Esophagus muscularis mucosa (tissue), 4 donors: ENCODE data around the gene DHRS13. TPM values are rescaled to one million over a fixed set of nuclear protein-coding genes. Genes with fewer than 3 reads are reported as not detected.

Experiments used
- DNase-seq: peaks from one replicate; pipeline ENCODE4 v3.0.0-alpha.2; 2017; ENCODE audit errors: extremely low spot score
- H3K27ac ChIP-seq, 4 donors: fragments of 200-600 bp; sonication (generic); replicated peaks in 1 of 4; 1 replicate in 3 of 4; 2 replicates in 1 of 4; pipeline ENCODE4 v1.5.1; 2016 to 2019; ENCODE audit warnings: mild to moderate bottlenecking in 1 of 4
- H3K27me3 ChIP-seq, 4 donors: fragments of 200-600 bp; sonication (generic); one replicate each; pipeline versions ENCODE4 v1.5.1 to v1.6.0; 2016 to 2019
- H3K36me3 ChIP-seq, 4 donors: fragments of 200-600 bp; sonication (generic); one replicate each; pipeline ENCODE4 v1.5.1; 2016 to 2019
- H3K4me1 ChIP-seq, 4 donors: fragments of 200-600 bp; sonication (generic); one replicate each; pipeline ENCODE4 v1.5.1; 2016 to 2019
- H3K4me3 ChIP-seq, 4 donors: fragments of 200-600 bp; sonication (generic); 1 replicate in 2 of 4; 2 replicates in 2 of 4; pipeline ENCODE4 v1.5.1; 2016 to 2019; ENCODE audit warnings: mild to moderate bottlenecking in 4 of 4, moderate library complexity in 1 of 4
- H3K9me3 ChIP-seq, 4 donors: fragments of 200-600 bp; sonication (generic); 1 replicate in 3 of 4; 2 replicates in 1 of 4; pipeline ENCODE4 v1.5.1; 2016 to 2019
- EP300 ChIP-seq: sonication (generic); formaldehyde crosslinking; IDR thresholded peaks from one replicate; pipeline ENCODE4 v1.6.1; 2017; ENCODE audit warnings: antibody characterized with exemption
- POLR2A ChIP-seq: fragments of 450-650 bp; IDR thresholded peaks from one replicate; pipeline ENCODE4 v1.6.1; 2017; ENCODE audit warnings: antibody characterized with exemption, moderate library complexity, mild to moderate bottlenecking, low read depth
- POLR2AphosphoS5 ChIP-seq, 2 donors: sonication (generic); formaldehyde crosslinking; IDR thresholded peaks; one replicate each; pipeline ENCODE4 v1.6.1; 2017; ENCODE audit warnings: antibody characterized with exemption in 2 of 2
- WGBS: methylation state at CpG from one replicate; pipeline ENCODE4 v1.1.5; 2018; 5-methylcytosine and 5-hydroxymethylcytosine counted together
- intact Hi-C: fragments of 100-400 bp; cut with DNase I; formaldehyde crosslinking; loops from one replicate; pipeline ENCODE4 v1.15.1; 2023
- total RNA-seq, 4 donors: library from RNA; depleted of rRNA; stranded (reverse); fragments of >200 nt; gene quantifications; one replicate each; pipeline versions ENCODE4 v1.1.0 to v1.2.1, GENCODE V29; 2016
- TF ChIP-seq, protein P1 (sequence below), 3 experiments: fragments of 200-600 bp in 2 of 3; fragments of 450-650 bp in 1 of 3; sonication (generic) in 2 of 3; IDR thresholded peaks; one replicate each; pipeline ENCODE4 v1.5.1; 2017 to 2019; ENCODE audit warnings: antibody characterized with exemption in 3 of 3, mild to moderate bottlenecking in 2 of 3, moderate library complexity in 1 of 3

Gene DHRS13
- total RNA-seq, 4 donors from 2014 or later, result 3.7 to 14.2 (median 5.9) TPM

DNA sequence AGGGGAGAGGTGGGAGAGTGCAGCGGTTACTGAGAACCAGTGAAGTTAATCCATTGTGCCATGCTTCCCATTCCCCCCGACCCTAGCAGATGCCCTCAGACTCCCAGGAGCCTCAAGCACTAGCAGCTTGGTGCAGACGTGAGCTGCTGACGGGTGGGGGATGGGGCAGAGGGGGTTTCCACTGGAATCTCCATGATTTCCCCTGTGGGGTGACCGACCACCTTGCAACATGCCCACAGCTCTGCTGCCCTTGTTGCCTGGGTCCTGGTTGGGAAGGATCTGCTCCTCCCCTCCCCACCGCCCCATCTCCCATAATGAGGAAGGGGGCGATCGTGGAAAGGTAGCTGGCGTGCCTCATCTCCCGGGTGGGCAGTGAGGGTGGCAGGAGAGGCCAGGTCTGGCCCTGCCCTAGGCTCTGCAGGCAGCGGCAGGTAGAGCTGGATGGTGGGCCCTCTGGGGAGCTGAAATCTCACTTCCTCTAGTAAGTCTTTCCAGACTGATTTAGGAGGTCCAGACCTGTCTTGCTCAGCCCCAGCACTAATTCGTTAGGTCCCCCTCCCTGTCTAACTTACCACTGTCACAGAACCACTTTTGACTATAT is 14.9 kb downstream of the DHRS13 start:
- Histone ChIP-seq H3K36me3 (peaks cover 12 to 73% (median 50%) of the 10 kb centered on the region in 4 donors), H3K27ac (no peak overlapping the region), H3K9me3 (no peaks in the 10 kb centered on the region), H3K27me3 (no peaks in the 10 kb centered on the region), H3K4me1 (peaks cover 17 to 36% (median 33%) of the 10 kb centered on the region in 4 donors), H3K4me3 (no peak overlapping the region)
- DNase-seq, result no peak
- TF ChIP-seq, protein P1, sequence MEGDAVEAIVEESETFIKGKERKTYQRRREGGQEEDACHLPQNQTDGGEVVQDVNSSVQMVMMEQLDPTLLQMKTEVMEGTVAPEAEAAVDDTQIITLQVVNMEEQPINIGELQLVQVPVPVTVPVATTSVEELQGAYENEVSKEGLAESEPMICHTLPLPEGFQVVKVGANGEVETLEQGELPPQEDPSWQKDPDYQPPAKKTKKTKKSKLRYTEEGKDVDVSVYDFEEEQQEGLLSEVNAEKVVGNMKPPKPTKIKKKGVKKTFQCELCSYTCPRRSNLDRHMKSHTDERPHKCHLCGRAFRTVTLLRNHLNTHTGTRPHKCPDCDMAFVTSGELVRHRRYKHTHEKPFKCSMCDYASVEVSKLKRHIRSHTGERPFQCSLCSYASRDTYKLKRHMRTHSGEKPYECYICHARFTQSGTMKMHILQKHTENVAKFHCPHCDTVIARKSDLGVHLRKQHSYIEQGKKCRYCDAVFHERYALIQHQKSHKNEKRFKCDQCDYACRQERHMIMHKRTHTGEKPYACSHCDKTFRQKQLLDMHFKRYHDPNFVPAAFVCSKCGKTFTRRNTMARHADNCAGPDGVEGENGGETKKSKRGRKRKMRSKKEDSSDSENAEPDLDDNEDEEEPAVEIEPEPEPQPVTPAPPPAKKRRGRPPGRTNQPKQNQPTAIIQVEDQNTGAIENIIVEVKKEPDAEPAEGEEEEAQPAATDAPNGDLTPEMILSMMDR (IDR thresholded peaks at IDR 0.05), result no peak
- intact Hi-C loops, result no loop called here
- 84% methylated on average over 10 of the region's 12 CpGs for WGBS

DNA sequence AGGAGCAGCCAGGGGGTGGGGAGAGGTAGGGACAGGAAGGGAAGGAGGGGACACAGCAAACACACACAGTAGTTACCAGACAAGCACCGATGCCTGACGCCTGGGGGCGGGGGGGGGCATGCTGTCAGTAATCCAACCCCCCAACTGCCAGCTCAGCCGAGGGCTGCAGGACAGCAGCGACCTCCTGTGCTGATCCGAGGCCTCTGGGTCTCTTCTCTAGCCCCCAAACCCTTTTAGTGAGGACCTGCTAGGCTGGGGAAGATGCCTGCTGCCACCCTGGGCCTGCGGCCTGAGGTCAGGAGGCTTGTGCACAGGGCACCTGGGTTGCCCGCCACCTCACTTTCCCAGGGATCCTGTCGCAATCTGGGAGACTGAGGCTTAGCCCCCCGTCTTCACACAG is 16.9 kb downstream of the DHRS13 start:
- intact Hi-C loops, result no loop called here
- peaks cover 4 to 19% (median 15%) of the 10 kb centered on the region in 4 donors for H3K4me1 ChIP-seq
- H3K27ac ChIP-seq, result no peak overlapping the region
- peaks cover 28 to 86% (median 68%) of the 10 kb centered on the region in 4 donors for H3K36me3 ChIP-seq
- TF ChIP-seq, protein P1 (IDR thresholded peaks at IDR 0.05), result no peak
- TF ChIP-seq POLR2AphosphoS5 (IDR thresholded peaks at IDR 0.05) (no peak), EP300 (no peak), POLR2A (no peak)
- H3K4me3 ChIP-seq, result no peak overlapping the region
- 91% methylated on average over 4 of the region's 10 CpGs for WGBS
- no peak for DNase-seq
- H3K9me3 ChIP-seq, result no peaks in the 10 kb centered on the region
- no peaks in the 10 kb centered on the region for H3K27me3 ChIP-seq

DNA sequence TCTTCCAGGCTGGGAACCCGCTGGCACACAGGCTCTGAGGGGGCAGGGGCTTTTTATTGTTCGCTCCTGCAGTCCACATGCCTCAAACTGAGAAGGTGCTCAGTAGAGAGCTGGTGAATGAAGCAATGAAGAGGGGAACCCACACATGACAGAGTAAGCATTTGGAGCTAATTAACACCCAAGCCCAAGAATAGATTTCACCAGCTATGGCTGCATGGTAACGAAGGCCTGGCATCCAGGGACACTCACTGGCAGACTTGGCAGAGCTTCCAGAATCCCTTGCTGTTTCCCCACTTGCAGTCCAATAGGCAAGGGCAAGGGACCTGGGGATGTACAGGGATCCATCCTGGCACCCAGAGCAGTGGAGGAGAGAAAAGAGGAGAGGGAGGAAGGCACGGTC is 17.5 kb downstream of the DHRS13 start:
- Histone ChIP-seq H3K27ac (no peak overlapping the region), H3K4me3 (no peak overlapping the region), H3K4me1 (peaks cover 4 to 14% (median 9%) of the 10 kb centered on the region in 4 donors), H3K27me3 (no peaks in the 10 kb centered on the region), H3K36me3 (peaks cover 31 to 86% (median 74%) of the 10 kb centered on the region in 4 donors), H3K9me3 (no peaks in the 10 kb centered on the region)
- TF ChIP-seq, protein P1 (IDR thresholded peaks at IDR 0.05), result no peak
- intact Hi-C loops, result no loop called here
- DNase-seq, result no peak
- 89% methylated on average over 4 of the region's 4 CpGs for WGBS

GRCh38 chr17:28883967-28884702 is 18.7 kb downstream of the DHRS13 start:
- DNase-seq, result no peak
- 88% methylated on average over 19 of the region's 27 CpGs for WGBS
- Histone ChIP-seq H3K27ac (no peak overlapping the region), H3K27me3 (no peaks in the 10 kb centered on the region), H3K4me3 (no peak overlapping the region), H3K4me1 (peaks cover 0 to 1% (median 0%) of the 10 kb centered on the region in 4 donors), H3K36me3 (peaks cover 40 to 98% (median 86%) of the 10 kb centered on the region in 4 donors), H3K9me3 (no peaks in the 10 kb centered on the region)
- TF ChIP-seq, protein P1 (IDR thresholded peaks at IDR 0.05), result no peak
- TF ChIP-seq POLR2A, result no peak
- TF ChIP-seq POLR2AphosphoS5 (IDR thresholded peaks at IDR 0.05), result no peak
- TF ChIP-seq EP300, result no peak
- intact Hi-C loops, result no loop called here
